IgD-negative memory B cell (primary cell): Measurements from ENCODE around the gene NFIC. TPM values are rescaled to one million over a fixed set of nuclear protein-coding genes. Genes with fewer than 3 reads are reported as not detected.

ENCODE experiments used
- H3K27ac Mint-ChIP-seq, 3 donors: one replicate each; pipeline ENCODE4 v1.8.0; 2020 to 2022; ENCODE audit warnings: mild to moderate bottlenecking in 3 of 3, mixed read lengths in 3 of 3, moderate library complexity in 1 of 3
- H3K27me3 Mint-ChIP-seq: one replicate; pipeline ENCODE4 v1.8.0; 2021; ENCODE audit warnings: mixed read lengths
- H3K36me3 Mint-ChIP-seq: one replicate; pipeline ENCODE4 v1.8.0; 2020; ENCODE audit warnings: mild to moderate bottlenecking, mixed read lengths
- H3K4me1 Mint-ChIP-seq, 3 donors: one replicate each; pipeline ENCODE4 v1.8.0; 2020 to 2022; ENCODE audit warnings: mixed read lengths in 3 of 3, mild to moderate bottlenecking in 1 of 3
- H3K4me3 Mint-ChIP-seq, 4 donors: one replicate each; pipeline ENCODE4 v1.8.0; 2020 to 2022; ENCODE audit warnings: mild to moderate bottlenecking in 4 of 4, mixed read lengths in 4 of 4, moderate library complexity in 3 of 4
- H3K9me3 Mint-ChIP-seq, 3 donors: one replicate each; pipeline ENCODE4 v1.8.0; 2020 to 2021; ENCODE audit warnings: mixed read lengths in 3 of 3, mild to moderate bottlenecking in 1 of 3
- polyA plus RNA-seq: library from polyadenylated mRNA; unstranded; fragments of 300-500 nt; fragmentation: Illumina TruSeq; gene quantifications from one replicate; pipeline ENCODE4 v1.2.3, GENCODE V29; 2021

NFIC gene
- polyA plus RNA-seq, 1 donor from 2014 or later, result 12.8 TPM

GRCh38 chr19:3403489-3404323 lies 37.3 kb downstream of the NFIC start:
- H3K9me3 Mint-ChIP-seq, result peaks cover 0 to 3% (median 0%) of the 10 kb centered on the region in 3 donors
- peaks cover 2% of the 10 kb centered on the region for H3K27me3 Mint-ChIP-seq
- H3K27ac Mint-ChIP-seq, result no peak overlapping the region
- peaks cover 4% of the 10 kb centered on the region for H3K36me3 Mint-ChIP-seq
- no peak overlapping the region for H3K4me3 Mint-ChIP-seq
- H3K4me1 Mint-ChIP-seq, result peaks cover 0 to 3% (median 2%) of the 10 kb centered on the region in 3 donors

- Mint-ChIP-seq H3K27ac (no peak overlapping the region), H3K4me1 (peaks cover 0 to 3% (median 2%) of the 10 kb centered on the region in 3 donors), H3K27me3 (peaks cover 2% of the 10 kb centered on the region), H3K36me3 (peaks cover 5% of the 10 kb centered on the region), H3K4me3 (no peak overlapping the region), H3K9me3 (peaks cover 0 to 3% (median 0%) of the 10 kb centered on the region in 3 donors)
Measured at GRCh38 chr19:3404324-3405260, 38.2 kb downstream of the NFIC start.

- Mint-ChIP-seq H3K9me3 (peaks cover 0 to 3% (median 0%) of the 10 kb centered on the region in 3 donors), H3K4me1 (peaks cover 0 to 3% (median 2%) of the 10 kb centered on the region in 3 donors), H3K4me3 (no peak overlapping the region), H3K27ac (no peak overlapping the region), H3K36me3 (peaks cover 5% of the 10 kb centered on the region), H3K27me3 (peaks cover 2% of the 10 kb centered on the region)
Measured at GRCh38 chr19:3405261-3405653, 38.9 kb downstream of the NFIC start.

- no peak overlapping the region for H3K27ac Mint-ChIP-seq
Measured at GRCh38 chr19:3406571-3407111, 40.3 kb downstream of the NFIC start.

GRCh38 chr19:3407556-3408516 lies 41.5 kb downstream of the NFIC start:
- Mint-ChIP-seq H3K4me3 (no peak overlapping the region), H3K36me3 (peaks cover 3% of the 10 kb centered on the region), H3K27ac (peak overlapping the region in 2 of 3 donors; percentile 26 to 57), H3K9me3 (no peaks in the 10 kb centered on the region), H3K27me3 (no peaks in the 10 kb centered on the region), H3K4me1 (peaks cover 0 to 3% (median 3%) of the 10 kb centered on the region in 3 donors)

More at GRCh38 chr19:3406571-3407111, 40.3 kb downstream of the NFIC start:
- Mint-ChIP-seq H3K36me3 (peaks cover 5% of the 10 kb centered on the region), H3K27me3 (peaks cover 2% of the 10 kb centered on the region), H3K9me3 (peaks cover 0 to 3% (median 0%) of the 10 kb centered on the region in 3 donors), H3K4me1 (peaks cover 0 to 3% (median 2%) of the 10 kb centered on the region in 3 donors), H3K4me3 (no peak overlapping the region)

GRCh38 chr19:3408996-3409345 lies 42.6 kb downstream of the NFIC start:
- Mint-ChIP-seq H3K4me3 (no peak overlapping the region), H3K4me1 (peaks cover 0 to 4% (median 3%) of the 10 kb centered on the region in 3 donors), H3K9me3 (no peaks in the 10 kb centered on the region), H3K36me3 (peaks cover 3% of the 10 kb centered on the region), H3K27ac (peak overlapping the region in 1 of 3 donors; percentile 33), H3K27me3 (no peaks in the 10 kb centered on the region)

GRCh38 chr19:3409346-3410064 lies 43.1 kb downstream of the NFIC start:
- Mint-ChIP-seq H3K4me1 (peaks cover 0 to 4% (median 3%) of the 10 kb centered on the region in 3 donors), H3K36me3 (peaks cover 3% of the 10 kb centered on the region), H3K27ac (peak overlapping the region in 1 of 3 donors; percentile 33), H3K27me3 (no peaks in the 10 kb centered on the region), H3K9me3 (no peaks in the 10 kb centered on the region), H3K4me3 (no peak overlapping the region)

GRCh38 chr19:3411636-3412035 lies 45.3 kb downstream of the NFIC start:
- peaks cover 2% of the 10 kb centered on the region for H3K36me3 Mint-ChIP-seq
- H3K4me3 Mint-ChIP-seq, result no peak overlapping the region
- no peaks in the 10 kb centered on the region for H3K27me3 Mint-ChIP-seq
- no peaks in the 10 kb centered on the region for H3K9me3 Mint-ChIP-seq
- peaks cover 0 to 4% (median 0%) of the 10 kb centered on the region in 3 donors for H3K4me1 Mint-ChIP-seq
- H3K27ac Mint-ChIP-seq, result no peak overlapping the region

- Mint-ChIP-seq H3K9me3 (no peaks in the 10 kb centered on the region), H3K27me3 (no peaks in the 10 kb centered on the region), H3K36me3 (peaks cover 2% of the 10 kb centered on the region), H3K4me1 (peaks cover 0 to 4% (median 0%) of the 10 kb centered on the region in 3 donors), H3K27ac (no peak overlapping the region), H3K4me3 (no peak overlapping the region)
Measured at GRCh38 chr19:3412066-3412465, 45.7 kb downstream of the NFIC start.

GRCh38 chr19:3413796-3414327 lies 47.5 kb downstream of the NFIC start:
- no peaks in the 10 kb centered on the region for H3K27me3 Mint-ChIP-seq

GRCh38 chr19:3415695-3416094 lies 49.3 kb downstream of the NFIC start:
- Mint-ChIP-seq H3K4me3 (no peak overlapping the region), H3K27ac (no peak overlapping the region), H3K27me3 (no peaks in the 10 kb centered on the region), H3K36me3 (no peaks in the 10 kb centered on the region), H3K9me3 (no peaks in the 10 kb centered on the region), H3K4me1 (peaks cover 0 to 4% (median 0%) of the 10 kb centered on the region in 3 donors)

More at GRCh38 chr19:3413796-3414327, 47.5 kb downstream of the NFIC start:
- Mint-ChIP-seq H3K36me3 (peaks cover 2% of the 10 kb centered on the region), H3K9me3 (no peaks in the 10 kb centered on the region), H3K27ac (no peak overlapping the region), H3K4me3 (no peak overlapping the region), H3K4me1 (peaks cover 0 to 4% (median 0%) of the 10 kb centered on the region in 3 donors)

GRCh38 chr19:3420244-3420755 lies 53.9 kb downstream of the NFIC start:
- Mint-ChIP-seq H3K9me3 (no peaks in the 10 kb centered on the region), H3K4me1 (no peaks in the 10 kb centered on the region), H3K36me3 (no peaks in the 10 kb centered on the region), H3K4me3 (no peak overlapping the region), H3K27me3 (no peaks in the 10 kb centered on the region), H3K27ac (no peak overlapping the region)
